HEK293 (cell line): Measurements from ENCODE around the gene RBBP8.
A peak's percentile ranks its signal among the peaks of the same experiment; 100 is the strongest.

Source experiments
- CTCF ChIA-PET: fragments of 350-600 bp; formaldehyde crosslinking; extraction: SDS; loops from one replicate; lab custom pipeline; 2021; ENCODE audit warnings: antibody characterized with exemption; lab: Yijun Ruan, JAX
- POLR2A ChIA-PET: fragments of 300-600 bp; formaldehyde crosslinking; extraction: SDS; loops from one replicate; lab custom pipeline; 2020; ENCODE audit warnings: antibody characterized with exemption, inconsistent platforms; lab: Yijun Ruan, JAX
- H3K27ac ChIP-seq: fragments of 200-500 bp; sonication (Bioruptor generic); 2 replicates; pipeline ENCODE4 v1.5.1; 2014; ENCODE audit warnings: low read depth, low read length, control low read depth, inconsistent platforms; ENCODE audit errors: extremely low read depth
- H3K36me3 ChIP-seq, 2 experiments: fragments of 200-500 bp in 1 of 2; sonication (Bioruptor generic) in 1 of 2; 1 replicate in 1 of 2; 2 replicates in 1 of 2; pipeline ENCODE4 v1.5.1; 2014 to 2017; ENCODE audit warnings: inconsistent platforms in 2 of 2, low read length in 2 of 2; ENCODE audit not compliant: control insufficient read depth in 2 of 2, insufficient read depth in 1 of 2
- H3K4me1 ChIP-seq: fragments of 200-500 bp; sonication (Bioruptor generic); 2 replicates; pipeline ENCODE4 v1.5.1; 2014; ENCODE audit warnings: mild to moderate bottlenecking, low read length, inconsistent platforms; ENCODE audit not compliant: control insufficient read depth, insufficient read depth
- H3K4me3 ChIP-seq: 2 replicates; pipeline ENCODE4 v1.5.1; 2011; ENCODE audit warnings: low read depth, mild to moderate bottlenecking, control low read depth, low read length, moderate library complexity
- H3K9me3 ChIP-seq: fragments of 200-500 bp; sonication (Bioruptor generic); 2 replicates; pipeline ENCODE4 v1.5.1; 2014; ENCODE audit warnings: low read depth, low read length, inconsistent platforms; ENCODE audit not compliant: control insufficient read depth, insufficient read depth
- BCL11B ChIP-seq: fragments of 450-650 bp; formaldehyde crosslinking; IDR thresholded peaks from 2 replicates; pipeline ENCODE4 v1.5.1; 2016; ENCODE audit warnings: low read depth, missing biosample characterization, missing genetic modification characterization
- SCRT1 ChIP-seq: fragments of 450-650 bp; formaldehyde crosslinking; IDR thresholded peaks from 2 replicates; pipeline ENCODE4 v1.5.1; 2016; ENCODE audit warnings: missing biosample characterization, missing genetic modification characterization, borderline replicate concordance
- SP2 ChIP-seq: fragments of 450-650 bp; formaldehyde crosslinking; IDR thresholded peaks from 2 replicates; pipeline ENCODE4 v1.5.1; 2016; ENCODE audit warnings: missing biosample characterization, missing genetic modification characterization
- WT1 ChIP-seq: fragments of 450-650 bp; formaldehyde crosslinking; IDR thresholded peaks from 2 replicates; pipeline ENCODE4 v1.5.1; 2016; ENCODE audit warnings: missing biosample characterization, missing genetic modification characterization
- ZBTB21 ChIP-seq: fragments of 450-650 bp; formaldehyde crosslinking; IDR thresholded peaks from 2 replicates; pipeline ENCODE4 v1.5.1; 2017; ENCODE audit warnings: missing biosample characterization, missing genetic modification characterization
- ZBTB7A ChIP-seq: fragments of 450-650 bp; formaldehyde crosslinking; IDR thresholded peaks from 2 replicates; pipeline ENCODE4 v1.5.1; 2016; ENCODE audit warnings: low read depth, missing biosample characterization, missing genetic modification characterization
- ZNF221 ChIP-seq: fragments of 450-650 bp; formaldehyde crosslinking; IDR thresholded peaks from 2 replicates; pipeline ENCODE4 v1.5.1; 2017; ENCODE audit warnings: missing biosample characterization, missing genetic modification characterization, borderline replicate concordance
- ZNF433 ChIP-seq: fragments of 450-650 bp; formaldehyde crosslinking; IDR thresholded peaks from 2 replicates; pipeline ENCODE4 v1.5.1; 2016; ENCODE audit warnings: missing biosample characterization, missing genetic modification characterization, low read depth
- ZNF558 ChIP-seq: fragments of 450-650 bp; formaldehyde crosslinking; IDR thresholded peaks from 2 replicates; pipeline ENCODE4 v1.5.1; 2016; ENCODE audit warnings: missing biosample characterization, missing genetic modification characterization
- ZNF670 ChIP-seq: fragments of 450-650 bp; formaldehyde crosslinking; IDR thresholded peaks from 2 replicates; pipeline ENCODE4 v1.5.1; 2016; ENCODE audit warnings: missing biosample characterization, missing genetic modification characterization, low read depth
- ZNF747 ChIP-seq: fragments of 450-650 bp; formaldehyde crosslinking; IDR thresholded peaks from 2 replicates; pipeline ENCODE4 v1.5.1; 2016; ENCODE audit warnings: missing biosample characterization, missing genetic modification characterization
- ZNF768 ChIP-seq: fragments of 450-650 bp; formaldehyde crosslinking; IDR thresholded peaks from 2 replicates; pipeline ENCODE4 v1.5.1; 2018; ENCODE audit warnings: missing biosample characterization, mild to moderate bottlenecking, missing genetic modification characterization
- ZNF776 ChIP-seq: fragments of 450-650 bp; formaldehyde crosslinking; IDR thresholded peaks from 2 replicates; pipeline ENCODE4 v1.5.0; 2017; ENCODE audit warnings: missing biosample characterization, missing genetic modification characterization, borderline replicate concordance
- ZNF792 ChIP-seq: fragments of 450-650 bp; formaldehyde crosslinking; IDR thresholded peaks from 2 replicates; pipeline ENCODE4 v1.5.1; 2016; ENCODE audit warnings: missing biosample characterization, missing genetic modification characterization
- TF ChIP-seq, protein P1 (sequence below): fragments of 450-650 bp; formaldehyde crosslinking; IDR thresholded peaks from 2 replicates; pipeline ENCODE4 v1.5.1; 2016; ENCODE audit warnings: missing biosample characterization, missing genetic modification characterization
- TF ChIP-seq, protein P2 (sequence below): fragments of 450-650 bp; formaldehyde crosslinking; IDR thresholded peaks from 2 replicates; pipeline ENCODE4 v1.5.1; 2016; ENCODE audit warnings: missing biosample characterization, missing genetic modification characterization
- TF ChIP-seq, protein P3 (sequence below): fragments of 450-650 bp; formaldehyde crosslinking; IDR thresholded peaks from 2 replicates; pipeline ENCODE4 v1.5.1; 2016; ENCODE audit warnings: missing biosample characterization, missing genetic modification characterization
- TF ChIP-seq, protein P4 (sequence below): fragments of 450-650 bp; formaldehyde crosslinking; IDR thresholded peaks from 2 replicates; pipeline ENCODE4 v1.5.1; 2016; ENCODE audit warnings: missing biosample characterization, missing genetic modification characterization
- TF ChIP-seq, protein P5 (sequence below): fragments of 450-650 bp; formaldehyde crosslinking; IDR thresholded peaks from 2 replicates; pipeline ENCODE4 v1.5.1; 2017; ENCODE audit warnings: missing biosample characterization, missing genetic modification characterization
- TF ChIP-seq, protein P6 (sequence below): fragments of 450-650 bp; formaldehyde crosslinking; IDR thresholded peaks from 2 replicates; pipeline ENCODE4 v1.5.1; 2016; ENCODE audit warnings: missing biosample characterization, missing genetic modification characterization

The RBBP8 gene

DNA sequence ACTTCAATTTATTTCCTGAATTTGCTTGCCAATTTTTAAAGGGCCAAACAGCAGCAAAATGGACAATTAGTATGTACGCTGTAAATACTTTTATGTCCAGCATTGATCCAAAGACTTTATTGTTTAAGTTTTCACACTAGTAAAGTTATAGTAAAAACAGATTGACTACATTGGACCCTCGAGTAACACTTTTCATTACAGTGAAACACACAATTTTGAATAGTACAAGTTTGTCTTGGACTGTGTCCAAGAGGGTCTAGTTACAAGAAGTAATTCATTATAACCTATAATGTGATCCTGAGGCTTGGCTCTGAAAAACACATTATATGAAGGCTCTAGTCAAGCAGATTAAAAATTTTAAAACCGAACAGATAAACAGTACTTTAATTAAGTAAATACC, 11.4 kb upstream of the RBBP8 start (continued):
- TF ChIP-seq, protein P1, sequence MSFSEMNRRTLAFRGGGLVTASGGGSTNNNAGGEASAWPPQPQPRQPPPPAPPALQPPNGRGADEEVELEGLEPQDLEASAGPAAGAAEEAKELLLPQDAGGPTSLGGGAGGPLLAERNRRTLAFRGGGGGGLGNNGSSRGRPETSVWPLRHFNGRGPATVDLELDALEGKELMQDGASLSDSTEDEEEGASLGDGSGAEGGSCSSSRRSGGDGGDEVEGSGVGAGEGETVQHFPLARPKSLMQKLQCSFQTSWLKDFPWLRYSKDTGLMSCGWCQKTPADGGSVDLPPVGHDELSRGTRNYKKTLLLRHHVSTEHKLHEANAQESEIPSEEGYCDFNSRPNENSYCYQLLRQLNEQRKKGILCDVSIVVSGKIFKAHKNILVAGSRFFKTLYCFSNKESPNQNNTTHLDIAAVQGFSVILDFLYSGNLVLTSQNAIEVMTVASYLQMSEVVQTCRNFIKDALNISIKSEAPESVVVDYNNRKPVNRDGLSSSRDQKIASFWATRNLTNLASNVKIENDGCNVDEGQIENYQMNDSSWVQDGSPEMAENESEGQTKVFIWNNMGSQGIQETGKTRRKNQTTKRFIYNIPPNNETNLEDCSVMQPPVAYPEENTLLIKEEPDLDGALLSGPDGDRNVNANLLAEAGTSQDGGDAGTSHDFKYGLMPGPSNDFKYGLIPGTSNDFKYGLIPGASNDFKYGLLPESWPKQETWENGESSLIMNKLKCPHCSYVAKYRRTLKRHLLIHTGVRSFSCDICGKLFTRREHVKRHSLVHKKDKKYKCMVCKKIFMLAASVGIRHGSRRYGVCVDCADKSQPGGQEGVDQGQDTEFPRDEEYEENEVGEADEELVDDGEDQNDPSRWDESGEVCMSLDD (tag by site-specific recombination): no peak
- 0 out of 2 replicates have a peak, but pooled peaks have one; percentile 25 for TF ChIP-seq WT1 (tag by site-specific recombination)
- TF ChIP-seq ZNF768 (tag by site-specific recombination): no peak
- no peak for TF ChIP-seq ZBTB7A (tag by site-specific recombination)
- 0 out of 2 replicates have a peak, but pooled peaks have one; percentile 17 for TF ChIP-seq SCRT1 (tag by site-specific recombination)
- no peak for TF ChIP-seq SP2 (tag by site-specific recombination)
- TF ChIP-seq, protein P2, sequence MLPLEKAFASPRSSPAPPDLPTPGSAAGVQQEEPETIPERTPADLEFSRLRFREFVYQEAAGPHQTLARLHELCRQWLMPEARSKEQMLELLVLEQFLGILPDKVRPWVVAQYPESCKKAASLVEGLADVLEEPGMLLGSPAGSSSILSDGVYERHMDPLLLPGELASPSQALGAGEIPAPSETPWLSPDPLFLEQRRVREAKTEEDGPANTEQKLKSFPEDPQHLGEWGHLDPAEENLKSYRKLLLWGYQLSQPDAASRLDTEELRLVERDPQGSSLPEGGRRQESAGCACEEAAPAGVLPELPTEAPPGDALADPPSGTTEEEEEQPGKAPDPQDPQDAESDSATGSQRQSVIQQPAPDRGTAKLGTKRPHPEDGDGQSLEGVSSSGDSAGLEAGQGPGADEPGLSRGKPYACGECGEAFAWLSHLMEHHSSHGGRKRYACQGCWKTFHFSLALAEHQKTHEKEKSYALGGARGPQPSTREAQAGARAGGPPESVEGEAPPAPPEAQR (tag by site-specific recombination): no peak
- peak; percentile 56; the same call in 1 of the 2 replicates for TF ChIP-seq BCL11B (tag by site-specific recombination)
- TF ChIP-seq, all 188 proteins: peak for 19

DNA sequence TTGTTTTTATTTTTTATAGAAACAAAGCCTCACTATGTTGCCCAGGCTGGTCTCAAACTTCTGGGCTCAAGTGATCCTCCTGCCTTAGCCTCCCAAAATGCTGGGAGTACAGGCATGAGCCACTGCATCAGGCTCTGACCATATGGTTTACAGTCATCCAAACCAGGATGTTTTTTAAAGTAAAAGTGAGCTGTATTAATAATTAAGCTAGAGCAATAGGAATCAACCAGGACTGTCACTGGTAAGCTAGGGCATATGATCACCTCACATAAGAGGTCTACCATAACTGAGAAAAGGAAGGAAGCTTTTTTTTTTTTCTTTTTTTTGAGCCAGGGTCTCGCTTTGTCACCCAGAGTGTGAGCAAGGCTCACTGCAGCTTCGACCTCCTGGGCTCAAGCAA, 8.5 kb upstream of the RBBP8 start:
- no peak for TF ChIP-seq ZNF670 (tag by site-specific recombination)
- no peak for TF ChIP-seq ZBTB21
- no peak for TF ChIP-seq ZNF747 (tag by site-specific recombination)
- TF ChIP-seq, protein P3, sequence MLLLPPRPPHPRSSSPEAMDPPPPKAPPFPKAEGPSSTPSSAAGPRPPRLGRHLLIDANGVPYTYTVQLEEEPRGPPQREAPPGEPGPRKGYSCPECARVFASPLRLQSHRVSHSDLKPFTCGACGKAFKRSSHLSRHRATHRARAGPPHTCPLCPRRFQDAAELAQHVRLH (tag by site-specific recombination): no peak
- no peak for TF ChIP-seq ZNF558 (tag by site-specific recombination)
- no peak for TF ChIP-seq ZNF433 (tag by site-specific recombination)
- no peak for TF ChIP-seq ZNF221 (tag by site-specific recombination)
- TF ChIP-seq, protein P4, sequence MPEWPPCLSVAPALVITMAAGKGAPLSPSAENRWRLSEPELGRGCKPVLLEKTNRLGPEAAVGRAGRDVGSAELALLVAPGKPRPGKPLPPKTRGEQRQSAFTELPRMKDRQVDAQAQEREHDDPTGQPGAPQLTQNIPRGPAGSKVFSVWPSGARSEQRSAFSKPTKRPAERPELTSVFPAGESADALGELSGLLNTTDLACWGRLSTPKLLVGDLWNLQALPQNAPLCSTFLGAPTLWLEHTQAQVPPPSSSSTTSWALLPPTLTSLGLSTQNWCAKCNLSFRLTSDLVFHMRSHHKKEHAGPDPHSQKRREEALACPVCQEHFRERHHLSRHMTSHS (tag by site-specific recombination): no peak
- TF ChIP-seq, protein P5, sequence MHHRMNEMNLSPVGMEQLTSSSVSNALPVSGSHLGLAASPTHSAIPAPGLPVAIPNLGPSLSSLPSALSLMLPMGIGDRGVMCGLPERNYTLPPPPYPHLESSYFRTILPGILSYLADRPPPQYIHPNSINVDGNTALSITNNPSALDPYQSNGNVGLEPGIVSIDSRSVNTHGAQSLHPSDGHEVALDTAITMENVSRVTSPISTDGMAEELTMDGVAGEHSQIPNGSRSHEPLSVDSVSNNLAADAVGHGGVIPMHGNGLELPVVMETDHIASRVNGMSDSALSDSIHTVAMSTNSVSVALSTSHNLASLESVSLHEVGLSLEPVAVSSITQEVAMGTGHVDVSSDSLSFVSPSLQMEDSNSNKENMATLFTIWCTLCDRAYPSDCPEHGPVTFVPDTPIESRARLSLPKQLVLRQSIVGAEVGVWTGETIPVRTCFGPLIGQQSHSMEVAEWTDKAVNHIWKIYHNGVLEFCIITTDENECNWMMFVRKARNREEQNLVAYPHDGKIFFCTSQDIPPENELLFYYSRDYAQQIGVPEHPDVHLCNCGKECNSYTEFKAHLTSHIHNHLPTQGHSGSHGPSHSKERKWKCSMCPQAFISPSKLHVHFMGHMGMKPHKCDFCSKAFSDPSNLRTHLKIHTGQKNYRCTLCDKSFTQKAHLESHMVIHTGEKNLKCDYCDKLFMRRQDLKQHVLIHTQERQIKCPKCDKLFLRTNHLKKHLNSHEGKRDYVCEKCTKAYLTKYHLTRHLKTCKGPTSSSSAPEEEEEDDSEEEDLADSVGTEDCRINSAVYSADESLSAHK (tag by site-specific recombination): no peak
- no peak for TF ChIP-seq ZNF792 (tag by site-specific recombination)
- no peak for TF ChIP-seq ZNF776 (tag by site-specific recombination)
- TF ChIP-seq, protein P6, sequence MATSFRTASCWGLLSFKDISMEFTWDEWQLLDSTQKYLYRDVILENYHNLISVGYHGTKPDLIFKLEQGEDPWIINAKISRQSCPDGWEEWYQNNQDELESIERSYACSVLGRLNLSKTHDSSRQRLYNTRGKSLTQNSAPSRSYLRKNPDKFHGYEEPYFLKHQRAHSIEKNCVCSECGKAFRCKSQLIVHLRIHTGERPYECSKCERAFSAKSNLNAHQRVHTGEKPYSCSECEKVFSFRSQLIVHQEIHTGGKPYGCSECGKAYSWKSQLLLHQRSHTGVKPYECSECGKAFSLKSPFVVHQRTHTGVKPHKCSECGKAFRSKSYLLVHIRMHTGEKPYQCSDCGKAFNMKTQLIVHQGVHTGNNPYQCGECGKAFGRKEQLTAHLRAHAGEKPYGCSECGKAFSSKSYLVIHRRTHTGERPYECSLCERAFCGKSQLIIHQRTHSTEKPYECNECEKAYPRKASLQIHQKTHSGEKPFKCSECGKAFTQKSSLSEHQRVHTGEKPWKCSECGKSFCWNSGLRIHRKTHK (tag by site-specific recombination): no peak
- POLR2A ChIA-PET: interaction anchor here (0.7 to 1.6 kb wide), 2 partner anchors 8 to 471 kb away, joined by 4 to 6 read pairs; partner anchors contain the start of gene RBBP8
- CTCF ChIA-PET: interaction anchor here (0.5 to 1.3 kb wide), 6 partner anchors 9 to 1006 kb away, joined by 3 to 5 read pairs (median 3); no protein-coding TSS in a partner anchor

More for the DNA sequence above, 8.5 kb upstream of the RBBP8 start:
- Histone ChIP-seq H3K4me1 (peaks cover 11% of the 10 kb centered on the region), H3K4me3 (no peak overlapping the region), H3K36me3 (no peaks in the 10 kb centered on the region), H3K9me3 (no peaks in the 10 kb centered on the region), H3K27ac (no peak overlapping the region)
